ENCODE measurements around the gene STEAP3. TPM values are rescaled to one million over a fixed set of nuclear protein-coding genes. Genes with fewer than 3 reads are reported as not detected.

Gene STEAP3
- total and polyA plus RNA-seq, 2 donors (not counting 3 experiments of a cell fraction or from before 2014, with no cell fraction given): 8.6 to 17.4 TPM

- H3K27me3 ChIP-seq (ENCODE audit: control insufficient read depth in 2 of 2, insufficient read depth in 2 of 2, low read length in 2 of 2): no peaks in the 10 kb centered on the region
- BruUV-seq (replicated peaks): no TSS peak
- no peaks in the 10 kb centered on the region for H3K4me1 ChIP-seq (ENCODE audit: control insufficient read depth, extremely low read depth, insufficient read depth, low read length)
- no peaks in the 10 kb centered on the region for H3K9me3 ChIP-seq (replicated peaks; ENCODE audit: control insufficient read depth, insufficient read depth, low read length)
- DNase-seq (ENCODE audit: low read depth, low spot score) (no peak), FAIRE-seq (no peak)
- H3K36me3 ChIP-seq (ENCODE audit: control insufficient read depth in 2 of 2, extremely low read depth in 1 of 2, insufficient read depth in 2 of 2, low read length in 2 of 2): no peaks in the 10 kb centered on the region
- H3K4me3 ChIP-seq (replicated peaks in 1 of 3; ENCODE audit: insufficient read depth in 1 of 3, low read depth in 1 of 3, low read length in 3 of 3): no peak overlapping the region
- ChIA-PET CTCF (interaction anchor here (5.0 kb wide), 1 partner anchor 406 kb away, joined by 86 read pairs; no protein-coding TSS in a partner anchor), POLR2A (no interaction called here)
- no peak overlapping the region for H3K9ac ChIP-seq (replicated peaks; ENCODE audit: extremely low read depth, insufficient read depth, low read length)
- H3K4me2 ChIP-seq (ENCODE audit: insufficient read depth, low read length): no peak overlapping the region
- no peak for TF ChIP-seq FOS (IDR thresholded peaks at IDR 0.05; ENCODE audit: borderline replicate concordance, insufficient read depth, low read length)
- TF ChIP-seq POLR2AphosphoS5 (IDR thresholded peaks at IDR 0.05; ENCODE audit: insufficient read depth, low read depth, low read length): no peak
- TF ChIP-seq MAX (IDR thresholded peaks at IDR 0.05; ENCODE audit: insufficient read depth, insufficient read length): no peak
- TF ChIP-seq GATA2 (IDR thresholded peaks at IDR 0.05; ENCODE audit: insufficient read depth, insufficient read length, low read depth, low read length): no peak
- no peak for TF ChIP-seq MYC (IDR thresholded peaks at IDR 0.05; ENCODE audit: low read depth, low read length)
- TF ChIP-seq EZH2 (IDR thresholded peaks at IDR 0.05; ENCODE audit: borderline replicate concordance, low read depth, low read length, severe bottlenecking): no peak
- TF ChIP-seq, protein P1, sequence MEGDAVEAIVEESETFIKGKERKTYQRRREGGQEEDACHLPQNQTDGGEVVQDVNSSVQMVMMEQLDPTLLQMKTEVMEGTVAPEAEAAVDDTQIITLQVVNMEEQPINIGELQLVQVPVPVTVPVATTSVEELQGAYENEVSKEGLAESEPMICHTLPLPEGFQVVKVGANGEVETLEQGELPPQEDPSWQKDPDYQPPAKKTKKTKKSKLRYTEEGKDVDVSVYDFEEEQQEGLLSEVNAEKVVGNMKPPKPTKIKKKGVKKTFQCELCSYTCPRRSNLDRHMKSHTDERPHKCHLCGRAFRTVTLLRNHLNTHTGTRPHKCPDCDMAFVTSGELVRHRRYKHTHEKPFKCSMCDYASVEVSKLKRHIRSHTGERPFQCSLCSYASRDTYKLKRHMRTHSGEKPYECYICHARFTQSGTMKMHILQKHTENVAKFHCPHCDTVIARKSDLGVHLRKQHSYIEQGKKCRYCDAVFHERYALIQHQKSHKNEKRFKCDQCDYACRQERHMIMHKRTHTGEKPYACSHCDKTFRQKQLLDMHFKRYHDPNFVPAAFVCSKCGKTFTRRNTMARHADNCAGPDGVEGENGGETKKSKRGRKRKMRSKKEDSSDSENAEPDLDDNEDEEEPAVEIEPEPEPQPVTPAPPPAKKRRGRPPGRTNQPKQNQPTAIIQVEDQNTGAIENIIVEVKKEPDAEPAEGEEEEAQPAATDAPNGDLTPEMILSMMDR (IDR thresholded peaks at IDR 0.05; ENCODE audit: extremely low read depth in 1 of 2, insufficient read depth in 1 of 2, low read depth in 1 of 2, low read length in 2 of 2): no peak
- TF ChIP-seq JUN (IDR thresholded peaks at IDR 0.05; ENCODE audit: borderline replicate concordance, insufficient read depth, insufficient read length, low read depth): no peak
- no peak for TF ChIP-seq POLR2A (IDR thresholded peaks at IDR 0.05; ENCODE audit: low read depth, low read length)
- no peaks in the 10 kb centered on the region for H3K79me2 ChIP-seq (ENCODE audit: control insufficient read depth, insufficient read depth, low read length)
- no peak overlapping the region for H3K27ac ChIP-seq (ENCODE audit: insufficient read depth, low read depth, low read length)
- H3K9me1 ChIP-seq (replicated peaks; ENCODE audit: control insufficient read depth, extremely low read depth, insufficient read depth, low read length): no peaks in the 10 kb centered on the region
- intact Hi-C loops (cut with micrococcal nuclease) (no loop called here), dilution Hi-C loops (cut with MboI; ENCODE audit: extremely low pct_ligation_motif_present, low sequenced_read_pairs) (no loop called here)
- no peak overlapping the region for H2AFZ ChIP-seq (ENCODE audit: low read depth, low read length)
- no peaks in the 10 kb centered on the region for H4K20me1 ChIP-seq (replicated peaks; ENCODE audit: control insufficient read depth, extremely low read depth, insufficient read depth, low read length)
Observed at GRCh38 chr2:119288576-119288975, 64.9 kb downstream of the STEAP3 start.
